ACC112 (cell line): ENCODE data around the gene PRSS35.
"Not testable (repeated sequence)": the region's sequence is repeated elsewhere in the genome, so short reads cannot be mapped to it uniquely, and the experiment has no call there.

Source experiments
- H2AFZ ChIP-seq: fragments of 200-600 bp; sonication (generic); one replicate; pipeline ENCODE4 v1.6.0; 2017; ENCODE audit warnings: antibody characterized with exemption, low read length; ENCODE audit not compliant: unreplicated experiment
- H3K27ac ChIP-seq: fragments of 200-600 bp; sonication (generic); 2 replicates; pipeline ENCODE4 v1.5.1; 2014; ENCODE audit warnings: low read depth, mild to moderate bottlenecking, antibody characterized with exemption, low read length, moderate library complexity
- H3K27me3 ChIP-seq: fragments of 200-600 bp; sonication (generic); 2 replicates; pipeline ENCODE4 v1.6.1; 2014; ENCODE audit warnings: mild to moderate bottlenecking, antibody characterized with exemption, low read length, moderate library complexity, mixed read lengths; ENCODE audit not compliant: insufficient read depth
- H3K36me3 ChIP-seq: fragments of 200-600 bp; sonication (generic); 2 replicates; pipeline ENCODE4 v1.6.1; 2016; ENCODE audit warnings: mild to moderate bottlenecking, antibody characterized with exemption, low read length, moderate library complexity, mixed read lengths; ENCODE audit not compliant: insufficient read depth
- H3K4me1 ChIP-seq: fragments of 200-600 bp; sonication (generic); one replicate; pipeline ENCODE4 v1.6.1; 2016; ENCODE audit warnings: low read length, mixed read lengths; ENCODE audit not compliant: insufficient read depth, unreplicated experiment, control insufficient read depth
- H3K4me3 ChIP-seq: fragments of 200-600 bp; sonication (generic); 2 replicates; pipeline ENCODE4 v1.5.1; 2014; ENCODE audit warnings: mild to moderate bottlenecking, low read depth, low read length
- H3K79me2 ChIP-seq: fragments of 200-600 bp; sonication (generic); one replicate; pipeline ENCODE4 v1.6.0; 2016; ENCODE audit warnings: low read length; ENCODE audit not compliant: control insufficient read depth, unreplicated experiment, insufficient read depth

Gene PRSS35

GRCh38 chr6:83514866-83515466, 2.6 kb downstream of the PRSS35 start:
- Histone ChIP-seq H3K4me3 (no peak overlapping the region), H3K79me2 (no peaks in the 10 kb centered on the region), H3K27ac (no peak overlapping the region), H2AFZ (no peak overlapping the region), H3K36me3 (no peaks in the 10 kb centered on the region), H3K27me3 (no peaks in the 10 kb centered on the region), H3K4me1 (peaks cover 15% of the 10 kb centered on the region)

GRCh38 chr6:83517500-83517899, 5.2 kb downstream of the PRSS35 start:
- Histone ChIP-seq H3K4me3 (no peak overlapping the region), H3K27me3 (no peaks in the 10 kb centered on the region), H3K36me3 (no peaks in the 10 kb centered on the region), H3K4me1 (peaks cover 15% of the 10 kb centered on the region), H3K79me2 (no peaks in the 10 kb centered on the region), H3K27ac (no peak overlapping the region), H2AFZ (no peak overlapping the region)

- Histone ChIP-seq H3K4me3 (no peak overlapping the region), H2AFZ (no peak overlapping the region), H3K36me3 (no peaks in the 10 kb centered on the region), H3K27me3 (no peaks in the 10 kb centered on the region), H3K27ac (no peak overlapping the region), H3K4me1 (peaks cover 10% of the 10 kb centered on the region), H3K79me2 (no peaks in the 10 kb centered on the region)
Observed at GRCh38 chr6:83518816-83519480, 6.6 kb downstream of the PRSS35 start.

- Histone ChIP-seq H3K79me2 (no peaks in the 10 kb centered on the region), H3K4me1 (no peaks in the 10 kb centered on the region), H3K4me3 (no peak overlapping the region), H3K27ac (no peak overlapping the region), H2AFZ (peak overlapping the region; percentile 23), H3K27me3 (peaks cover 37% of the 10 kb centered on the region), H3K36me3 (no peaks in the 10 kb centered on the region)
Observed at GRCh38 chr6:83536034-83536646, 23.8 kb downstream of the PRSS35 start.

- no peaks in the 10 kb centered on the region for H3K4me1 ChIP-seq
- no peak overlapping the region for H3K27ac ChIP-seq
- peaks cover 30% of the 10 kb centered on the region for H3K27me3 ChIP-seq
- no peaks in the 10 kb centered on the region for H3K79me2 ChIP-seq
- no peak overlapping the region for H2AFZ ChIP-seq
- no peaks in the 10 kb centered on the region for H3K36me3 ChIP-seq
- no peak overlapping the region for H3K4me3 ChIP-seq
Observed at GRCh38 chr6:83536647-83537589, 24.6 kb downstream of the PRSS35 start.

GRCh38 chr6:83539678-83540077, 27.3 kb downstream of the PRSS35 start:
- H3K79me2 ChIP-seq: no peaks in the 10 kb centered on the region

GRCh38 chr6:83546636-83547035, 34.3 kb downstream of the PRSS35 start:
- no peaks in the 10 kb centered on the region for H3K36me3 ChIP-seq
- H3K27me3 ChIP-seq: peaks cover 13% of the 10 kb centered on the region
- H3K4me1 ChIP-seq: no peaks in the 10 kb centered on the region
- no peak overlapping the region for H2AFZ ChIP-seq
- no peak overlapping the region for H3K4me3 ChIP-seq
- H3K79me2 ChIP-seq: no peaks in the 10 kb centered on the region
- no peak overlapping the region for H3K27ac ChIP-seq

More at GRCh38 chr6:83539678-83540077, 27.3 kb downstream of the PRSS35 start:
- H3K27ac ChIP-seq: no peak overlapping the region
- no peaks in the 10 kb centered on the region for H3K4me1 ChIP-seq
- no peak overlapping the region for H3K4me3 ChIP-seq
- H3K36me3 ChIP-seq: no peaks in the 10 kb centered on the region
- peaks cover 33% of the 10 kb centered on the region for H3K27me3 ChIP-seq
- H2AFZ ChIP-seq: no peak overlapping the region

GRCh38 chr6:83550482-83550881, 38.1 kb downstream of the PRSS35 start:
- H3K36me3 ChIP-seq, H3K4me3 ChIP-seq, H3K27ac ChIP-seq, H2AFZ ChIP-seq, H3K27me3 ChIP-seq, H3K79me2 ChIP-seq: not testable (repeated sequence)
- peaks cover 15% of the 10 kb centered on the region for H3K4me1 ChIP-seq

- not testable (repeated sequence) for H3K36me3 ChIP-seq, H3K79me2 ChIP-seq, H3K4me3 ChIP-seq, H2AFZ ChIP-seq, H3K27me3 ChIP-seq, H3K27ac ChIP-seq
- H3K4me1 ChIP-seq: peaks cover 17% of the 10 kb centered on the region
Observed at GRCh38 chr6:83551748-83552147, 39.4 kb downstream of the PRSS35 start.

GRCh38 chr6:83556871-83557270, 44.5 kb downstream of the PRSS35 start:
- no peak overlapping the region for H2AFZ ChIP-seq
- H3K27me3 ChIP-seq: peaks cover 5% of the 10 kb centered on the region; the same call in 1 of the 2 replicates
- no peaks in the 10 kb centered on the region; the same call in 1 of the 2 replicates for H3K36me3 ChIP-seq
- H3K4me1 ChIP-seq: peaks cover 17% of the 10 kb centered on the region
- H3K79me2 ChIP-seq: no peaks in the 10 kb centered on the region
- no peak overlapping the region for H3K27ac ChIP-seq
- H3K4me3 ChIP-seq: no peak overlapping the region
